HepG2 (cell line): ENCODE results near the gene CHKB. TPM values are rescaled to one million over a fixed set of nuclear protein-coding genes. Genes with fewer than 3 reads are reported as not detected.

Experiments used
- CC2D1A ChIP-seq: sonication (generic); formaldehyde crosslinking; IDR thresholded peaks from 2 replicates; pipeline ENCODE4 v1.8.1; 2023; ENCODE audit warnings: mild to moderate bottlenecking, missing genetic modification reagents
- HNRNPL ChIP-seq: fragments of 200-400 bp; formaldehyde crosslinking; IDR thresholded peaks from 2 replicates; pipeline ENCODE4 v1.6.1; 2017; ENCODE audit warnings: mild to moderate bottlenecking, low read depth, low read length
- IRX3 ChIP-seq: sonication (generic); formaldehyde crosslinking; IDR thresholded peaks from 2 replicates; pipeline ENCODE4 v1.8.1; 2023; ENCODE audit warnings: mild to moderate bottlenecking, low read depth, missing genetic modification reagents, borderline replicate concordance
- LBX2 ChIP-seq: sonication (generic); formaldehyde crosslinking; IDR thresholded peaks from 2 replicates; pipeline ENCODE4 v1.5.0; 2020; ENCODE audit warnings: missing genetic modification reagents, mild to moderate bottlenecking, borderline replicate concordance
- SIX1 ChIP-seq: sonication (generic); formaldehyde crosslinking; IDR thresholded peaks from 2 replicates; pipeline ENCODE4 v1.4.0; 2020; ENCODE audit warnings: missing genetic modification reagents, borderline replicate concordance
- TFDP2 ChIP-seq: sonication (generic); formaldehyde crosslinking; IDR thresholded peaks from 2 replicates; pipeline ENCODE4 v1.4.0; 2020; ENCODE audit warnings: missing genetic modification reagents
- ZMAT5 ChIP-seq: sonication (generic); formaldehyde crosslinking; IDR thresholded peaks from 2 replicates; pipeline ENCODE4 v1.5.0; 2020; ENCODE audit warnings: mild to moderate bottlenecking, low read depth, missing genetic modification reagents, borderline replicate concordance
- ZNF230 ChIP-seq: sonication (generic); formaldehyde crosslinking; IDR thresholded peaks from 2 replicates; pipeline ENCODE4 v1.4.0; 2020; ENCODE audit warnings: mild to moderate bottlenecking, missing genetic modification reagents
- ZNF337 ChIP-seq: sonication (generic); formaldehyde crosslinking; IDR thresholded peaks from 2 replicates; pipeline ENCODE4 v1.5.1; 2020; ENCODE audit warnings: missing genetic modification reagents, low read depth, mild to moderate bottlenecking, borderline replicate concordance
- ZNF546 ChIP-seq: sonication (generic); formaldehyde crosslinking; conservative IDR thresholded peaks from 2 replicates; pipeline ENCODE4 v1.8.1; 2023; ENCODE audit warnings: mild to moderate bottlenecking, missing genetic modification reagents
- ZNF766 ChIP-seq: sonication (generic); formaldehyde crosslinking; IDR thresholded peaks from 2 replicates; pipeline ENCODE4 v1.5.0; 2020; ENCODE audit warnings: missing genetic modification reagents, borderline replicate concordance
- polyA plus RNA-seq, 8 experiments: library from polyadenylated mRNA; depleted of rRNA in 3 of 8; stranded (reverse) in 7 of 8; unstranded in 1 of 8; fragments of >200 nt; fragmentation: Illumina TruSeq in 4 of 8; extraction: Trizol in 4 of 8; gene quantifications; 2 replicates each; pipeline versions ENCODE4 v1.2.1 to v1.2.3, GENCODE V29; 2011 to 2016; ENCODE audit warnings: low read depth in 4 of 8, missing spikeins in 1 of 8, mixed read lengths in 1 of 8; ENCODE audit not compliant: insufficient read depth in 1 of 8
- total RNA-seq, 5 experiments: library from RNA; depleted of rRNA; stranded (reverse); fragments of >200 nt; fragmentation: Illumina TruSeq; extraction: Trizol; gene quantifications; 2 replicates each; pipeline ENCODE4 v1.2.3, GENCODE V29; 2016; ENCODE audit warnings: low read depth in 1 of 5
- TF ChIP-seq, protein P1 (sequence below): sonication (generic); formaldehyde crosslinking; IDR thresholded peaks from 2 replicates; pipeline ENCODE4 v1.4.0; 2020; ENCODE audit warnings: missing genetic modification reagents, borderline replicate concordance
- TF ChIP-seq, protein P2 (sequence below): sonication (generic); formaldehyde crosslinking; IDR thresholded peaks from 2 replicates; pipeline ENCODE4 v1.4.0; 2020; ENCODE audit warnings: mild to moderate bottlenecking, low read depth, missing genetic modification reagents
- TF ChIP-seq, protein P3 (sequence below): sonication (generic); formaldehyde crosslinking; IDR thresholded peaks from 2 replicates; pipeline ENCODE4 v1.5.0; 2020; ENCODE audit warnings: mild to moderate bottlenecking, missing genetic modification reagents
- TF ChIP-seq, protein P4 (sequence below): IDR thresholded peaks from 2 replicates; pipeline ENCODE4 v1.6.1; 2016; ENCODE audit warnings: missing compliant biosample characterization, missing genetic modification reagents, borderline replicate concordance

Gene CHKB
- total and polyA plus RNA-seq, 2 of the 13 experiments (the other 11 are each of a cell fraction or from before 2014, with no cell fraction given), result 24.5 to 42.7 TPM

DNA sequence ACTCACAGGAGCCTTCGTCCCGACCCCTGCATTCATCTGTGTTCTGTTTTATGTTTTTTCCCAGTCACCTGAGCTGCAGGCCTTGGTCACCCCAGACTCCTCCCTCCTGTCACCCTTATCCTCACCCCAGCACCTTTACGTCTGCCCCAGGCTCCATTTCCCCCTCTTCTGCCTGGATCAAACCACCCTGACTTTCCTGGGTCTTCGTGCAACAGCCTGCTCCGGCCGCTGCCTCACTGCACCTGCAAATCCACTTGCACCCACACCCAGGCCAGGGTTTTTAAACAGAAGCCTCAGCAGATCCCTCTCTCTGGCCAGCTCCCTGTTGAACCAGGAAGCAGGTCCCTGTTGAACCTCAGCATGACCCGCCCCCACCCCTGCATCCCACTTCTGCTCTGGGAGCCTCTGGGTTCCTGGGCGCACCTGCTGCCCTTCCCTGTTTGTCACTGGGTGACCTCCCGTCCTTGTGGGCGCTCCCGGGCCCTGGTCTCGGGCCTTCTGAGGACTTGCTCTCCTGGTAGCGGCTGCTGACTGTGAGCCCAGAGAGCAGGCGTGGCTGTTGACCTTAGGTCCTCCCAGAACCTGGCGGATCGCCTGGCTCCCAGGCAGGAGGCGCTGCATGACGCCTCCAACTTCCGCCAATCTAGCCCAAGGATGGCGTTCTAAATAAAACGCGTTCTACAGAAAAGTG is 30.8 kb upstream of the CHKB start (continued):
- TF ChIP-seq, protein P1, sequence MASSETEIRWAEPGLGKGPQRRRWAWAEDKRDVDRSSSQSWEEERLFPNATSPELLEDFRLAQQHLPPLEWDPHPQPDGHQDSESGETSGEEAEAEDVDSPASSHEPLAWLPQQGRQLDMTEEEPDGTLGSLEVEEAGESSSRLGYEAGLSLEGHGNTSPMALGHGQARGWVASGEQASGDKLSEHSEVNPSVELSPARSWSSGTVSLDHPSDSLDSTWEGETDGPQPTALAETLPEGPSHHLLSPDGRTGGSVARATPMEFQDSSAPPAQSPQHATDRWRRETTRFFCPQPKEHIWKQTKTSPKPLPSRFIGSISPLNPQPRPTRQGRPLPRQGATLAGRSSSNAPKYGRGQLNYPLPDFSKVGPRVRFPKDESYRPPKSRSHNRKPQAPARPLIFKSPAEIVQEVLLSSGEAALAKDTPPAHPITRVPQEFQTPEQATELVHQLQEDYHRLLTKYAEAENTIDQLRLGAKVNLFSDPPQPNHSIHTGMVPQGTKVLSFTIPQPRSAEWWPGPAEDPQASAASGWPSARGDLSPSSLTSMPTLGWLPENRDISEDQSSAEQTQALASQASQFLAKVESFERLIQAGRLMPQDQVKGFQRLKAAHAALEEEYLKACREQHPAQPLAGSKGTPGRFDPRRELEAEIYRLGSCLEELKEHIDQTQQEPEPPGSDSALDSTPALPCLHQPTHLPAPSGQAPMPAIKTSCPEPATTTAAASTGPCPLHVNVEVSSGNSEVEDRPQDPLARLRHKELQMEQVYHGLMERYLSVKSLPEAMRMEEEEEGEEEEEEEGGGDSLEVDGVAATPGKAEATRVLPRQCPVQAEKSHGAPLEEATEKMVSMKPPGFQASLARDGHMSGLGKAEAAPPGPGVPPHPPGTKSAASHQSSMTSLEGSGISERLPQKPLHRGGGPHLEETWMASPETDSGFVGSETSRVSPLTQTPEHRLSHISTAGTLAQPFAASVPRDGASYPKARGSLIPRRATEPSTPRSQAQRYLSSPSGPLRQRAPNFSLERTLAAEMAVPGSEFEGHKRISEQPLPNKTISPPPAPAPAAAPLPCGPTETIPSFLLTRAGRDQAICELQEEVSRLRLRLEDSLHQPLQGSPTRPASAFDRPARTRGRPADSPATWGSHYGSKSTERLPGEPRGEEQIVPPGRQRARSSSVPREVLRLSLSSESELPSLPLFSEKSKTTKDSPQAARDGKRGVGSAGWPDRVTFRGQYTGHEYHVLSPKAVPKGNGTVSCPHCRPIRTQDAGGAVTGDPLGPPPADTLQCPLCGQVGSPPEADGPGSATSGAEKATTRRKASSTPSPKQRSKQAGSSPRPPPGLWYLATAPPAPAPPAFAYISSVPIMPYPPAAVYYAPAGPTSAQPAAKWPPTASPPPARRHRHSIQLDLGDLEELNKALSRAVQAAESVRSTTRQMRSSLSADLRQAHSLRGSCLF (CRISPR knock-in tag), result no peak
- TF ChIP-seq, protein P2, sequence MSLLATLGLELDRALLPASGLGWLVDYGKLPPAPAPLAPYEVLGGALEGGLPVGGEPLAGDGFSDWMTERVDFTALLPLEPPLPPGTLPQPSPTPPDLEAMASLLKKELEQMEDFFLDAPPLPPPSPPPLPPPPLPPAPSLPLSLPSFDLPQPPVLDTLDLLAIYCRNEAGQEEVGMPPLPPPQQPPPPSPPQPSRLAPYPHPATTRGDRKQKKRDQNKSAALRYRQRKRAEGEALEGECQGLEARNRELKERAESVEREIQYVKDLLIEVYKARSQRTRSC, result no peak
- TF ChIP-seq ZNF546 (CRISPR knock-in tag) (no peak), ZNF337 (CRISPR knock-in tag) (no peak), LBX2 (CRISPR knock-in tag) (no peak), IRX3 (CRISPR knock-in tag) (no peak), ZNF230 (CRISPR knock-in tag) (no peak), CC2D1A (CRISPR knock-in tag) (no peak), HNRNPL (0 out of 2 replicates have a peak, but pooled peaks have one; percentile 48), SIX1 (CRISPR knock-in tag) (no peak), ZNF766 (no peak), TFDP2 (0 out of 2 replicates have a peak, but pooled peaks have one; percentile 38), ZMAT5 (no peak)
- TF ChIP-seq, protein P3, sequence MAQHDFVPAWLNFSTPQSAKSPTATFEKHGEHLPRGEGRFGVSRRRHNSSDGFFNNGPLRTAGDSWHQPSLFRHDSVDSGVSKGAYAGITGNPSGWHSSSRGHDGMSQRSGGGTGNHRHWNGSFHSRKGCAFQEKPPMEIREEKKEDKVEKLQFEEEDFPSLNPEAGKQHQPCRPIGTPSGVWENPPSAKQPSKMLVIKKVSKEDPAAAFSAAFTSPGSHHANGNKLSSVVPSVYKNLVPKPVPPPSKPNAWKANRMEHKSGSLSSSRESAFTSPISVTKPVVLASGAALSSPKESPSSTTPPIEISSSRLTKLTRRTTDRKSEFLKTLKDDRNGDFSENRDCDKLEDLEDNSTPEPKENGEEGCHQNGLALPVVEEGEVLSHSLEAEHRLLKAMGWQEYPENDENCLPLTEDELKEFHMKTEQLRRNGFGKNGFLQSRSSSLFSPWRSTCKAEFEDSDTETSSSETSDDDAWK, result no peak
- TF ChIP-seq, protein P4, sequence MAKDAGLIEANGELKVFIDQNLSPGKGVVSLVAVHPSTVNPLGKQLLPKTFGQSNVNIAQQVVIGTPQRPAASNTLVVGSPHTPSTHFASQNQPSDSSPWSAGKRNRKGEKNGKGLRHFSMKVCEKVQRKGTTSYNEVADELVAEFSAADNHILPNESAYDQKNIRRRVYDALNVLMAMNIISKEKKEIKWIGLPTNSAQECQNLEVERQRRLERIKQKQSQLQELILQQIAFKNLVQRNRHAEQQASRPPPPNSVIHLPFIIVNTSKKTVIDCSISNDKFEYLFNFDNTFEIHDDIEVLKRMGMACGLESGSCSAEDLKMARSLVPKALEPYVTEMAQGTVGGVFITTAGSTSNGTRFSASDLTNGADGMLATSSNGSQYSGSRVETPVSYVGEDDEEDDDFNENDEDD, result no peak; the same call in 1 of the 2 replicates
